MM.1S (cell line): ENCODE data around the gene RALGAPA2.

Experiments used
- CTCF ChIP-seq: fragments of 300-600 bp; sonication (generic); IDR thresholded peaks from 2 replicates; pipeline ENCODE4 v1.5.1; 2016; ENCODE audit warnings: antibody characterized with exemption, low read length, mixed read lengths
- EZH2phosphoT487 ChIP-seq: fragments of 300-600 bp; sonication (generic); IDR thresholded peaks from 2 replicates; pipeline ENCODE4 v1.6.1; 2018; ENCODE audit warnings: antibody characterized with exemption, low read length

DNA sequence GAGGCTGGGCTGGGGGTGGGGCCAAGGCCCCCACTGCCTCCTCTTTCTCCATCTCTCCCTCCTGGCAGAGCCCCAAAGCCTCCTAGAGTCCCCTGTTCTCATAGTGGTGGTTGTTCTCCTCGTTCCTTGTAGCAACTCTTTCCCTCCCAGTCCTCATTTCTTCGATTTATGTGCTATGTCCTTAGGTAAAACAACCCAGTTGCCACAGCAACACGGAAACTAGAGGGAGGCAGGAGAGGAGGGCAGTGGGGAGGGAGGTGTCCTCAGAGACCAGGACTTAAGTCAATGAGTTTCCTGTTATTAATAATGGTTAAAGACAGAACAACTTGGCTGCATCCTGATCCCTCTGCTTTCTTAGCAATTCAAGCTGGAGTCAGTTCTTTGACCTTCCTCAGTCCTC is 183.6 kb downstream of the RALGAPA2 start:
- TF ChIP-seq CTCF (no peak), EZH2phosphoT487 (no peak)
